ENCODE results near the gene MCUB. TPM values are rescaled to one million over a fixed set of nuclear protein-coding genes. Genes with fewer than 3 reads are reported as not detected.
"Not testable (repeated sequence)": the region's sequence is repeated elsewhere in the genome, so short reads cannot be mapped to it uniquely, and the experiment has no call there.

Gene MCUB
- polyA plus RNA-seq (ENCODE audit: insufficient read length in 12 of 12), result 10 to 100 TPM in 8 of 12 donors, 1 to 10 TPM in 3, not detected in 1; 8.6 to 30.2 (median 10.6) TPM
- long read RNA-seq, donor 1, partial matches to known transcripts, result 0 of 2 reads
- long read RNA-seq, donor 1, other reads (novel, unspliced or antisense), result 0 of 2 reads
- long read RNA-seq, donor 2, transcript MCUB-201 (8 exons, 2,278 nt), result major isoform, 11 of 12 reads
- long read RNA-seq, donor 2, partial matches to known transcripts, result 0 of 12 reads
- long read RNA-seq, donor 2, other reads (novel, unspliced or antisense), result 0 of 12 reads
- long read RNA-seq, donor 3, partial matches to known transcripts, result 0 of 4 reads
- long read RNA-seq, donor 3, other reads (novel, unspliced or antisense), result 0 of 4 reads
- long read RNA-seq, donor 4, partial matches to known transcripts, result 0 of 1 reads
- long read RNA-seq, donor 4, other reads (novel, unspliced or antisense), result 0 of 1 reads
- long read RNA-seq, donor 5, transcript MCUB-201 (8 exons, 2,278 nt), result major isoform, 10 of 10 reads
- long read RNA-seq, donor 5, partial matches to known transcripts, result 0 of 10 reads
- long read RNA-seq, donor 5, other reads (novel, unspliced or antisense), result 0 of 10 reads
- long read RNA-seq, donor 6, transcript MCUB-201 (8 exons, 2,278 nt), result major isoform, 7 of 8 reads
- long read RNA-seq, donor 6, partial matches to known transcripts, result 0 of 8 reads
- long read RNA-seq, donor 6, other reads (novel, unspliced or antisense), result 0 of 8 reads
- long read RNA-seq, donor 7, partial matches to known transcripts, result 0 of 1 reads
- long read RNA-seq, donor 7, other reads (novel, unspliced or antisense), result 0 of 1 reads
- long read RNA-seq, donor 8, transcript MCUB-201 (8 exons, 2,278 nt), result major isoform, 6 of 7 reads
- long read RNA-seq, donor 8, partial matches to known transcripts, result 0 of 7 reads
- long read RNA-seq, donor 8, other reads (novel, unspliced or antisense), result 0 of 7 reads
- long read RNA-seq, donor 9, transcript MCUB-201 (8 exons, 2,278 nt), result major isoform, 6 of 8 reads
- long read RNA-seq, donor 9, partial matches to known transcripts, result 0 of 8 reads
- long read RNA-seq, donor 9, other reads (novel, unspliced or antisense), result 0 of 8 reads
- long read RNA-seq, donor 10, transcript MCUB-201 (8 exons, 2,278 nt), result major isoform, 10 of 11 reads
- long read RNA-seq, donor 10, partial matches to known transcripts, result 0 of 11 reads
- long read RNA-seq, donor 10, other reads (novel, unspliced or antisense), result 0 of 11 reads
- long read RNA-seq, donor 11, transcript MCUB-201 (8 exons, 2,278 nt), result major isoform, 9 of 25 reads
- long read RNA-seq, donor 11, partial matches to known transcripts, result 0 of 25 reads
- long read RNA-seq, donor 11, other reads (novel, unspliced or antisense), result 15 of 25 reads

- peak; percentile 87 for DNase-seq
Measured at GRCh38 chr4:109559983-109560686, at the start of gene MCUB. MCUB (plus strand) TSS chr4:109560246; CDS start chr4:109560338, 92 bp downstream.

- no peak for DNase-seq
Measured at GRCh38 chr4:109510687-109511086, 49.4 kb upstream of the MCUB start.

- DNase-seq, result no peak
Measured at GRCh38 chr4:109511414-109511813, 48.6 kb upstream of the MCUB start.

GRCh38 chr4:109513368-109513767 is 46.7 kb upstream of the MCUB start:
- not testable (repeated sequence) for DNase-seq

GRCh38 chr4:109532182-109532581 is 27.9 kb upstream of the MCUB start:
- no peak for DNase-seq

GRCh38 chr4:109545401-109545800 is 14.6 kb upstream of the MCUB start:
- DNase-seq, result no peak

- DNase-seq, result no peak
Measured at GRCh38 chr4:109547394-109547793, 12.7 kb upstream of the MCUB start.

GRCh38 chr4:109548655-109549054 is 11.4 kb upstream of the MCUB start:
- no peak for DNase-seq

GRCh38 chr4:109552237-109552636 is 7.8 kb upstream of the MCUB start:
- no peak for DNase-seq

- no peak for DNase-seq
Measured at GRCh38 chr4:109553130-109553529, 6.9 kb upstream of the MCUB start.

GRCh38 chr4:109554971-109555370 is 5.1 kb upstream of the MCUB start:
- no peak for DNase-seq

GRCh38 chr4:109557433-109557832 is 2.6 kb upstream of the MCUB start:
- DNase-seq, result no peak

GRCh38 chr4:109558095-109558494 is 2.0 kb upstream of the MCUB start:
- not testable (repeated sequence) for DNase-seq

- DNase-seq, result no peak
Measured at GRCh38 chr4:109559625-109559982, 442 bp upstream of the MCUB start.

- DNase-seq, result peak; percentile 67
Measured at GRCh38 chr4:109560687-109561461, 828 bp downstream of the MCUB start.

- no peak for DNase-seq
Measured at GRCh38 chr4:109562457-109563239, 2.6 kb downstream of the MCUB start.

- no peak for DNase-seq
Measured at GRCh38 chr4:109571494-109571893, 11.4 kb downstream of the MCUB start.

GRCh38 chr4:109572154-109572553 is 12.1 kb downstream of the MCUB start:
- no peak for DNase-seq

- DNase-seq, result peak; percentile 15
Measured at GRCh38 chr4:109574443-109574850, 14.4 kb downstream of the MCUB start.
